Loucy (cell line): ENCODE results near the gene PRM3.

Experiments used
- H2AFZ ChIP-seq: fragments of 200-600 bp; sonication (generic); 2 replicates; pipeline ENCODE4 v1.6.0; 2016; ENCODE audit warnings: antibody characterized with exemption, mild to moderate bottlenecking, low read length, moderate library complexity
- H3F3A ChIP-seq: fragments of 200-600 bp; 2 replicates; pipeline ENCODE4 v1.6.0; 2016; ENCODE audit warnings: antibody characterized with exemption, low read depth, mild to moderate bottlenecking
- H3K27me3 ChIP-seq: fragments of 200-600 bp; sonication (generic); 2 replicates; pipeline ENCODE4 v1.6.1; 2014; ENCODE audit warnings: low read length, mild to moderate bottlenecking; ENCODE audit not compliant: insufficient read depth, poor library complexity, severe bottlenecking
- H3K36me3 ChIP-seq: fragments of 200-600 bp; sonication (generic); 2 replicates; pipeline ENCODE4 v1.6.1; 2016; ENCODE audit warnings: low read length; ENCODE audit not compliant: insufficient read depth
- H3K4me1 ChIP-seq: fragments of 200-600 bp; sonication (generic); 2 replicates; pipeline ENCODE4 v1.5.1; 2014; ENCODE audit warnings: low read length, mild to moderate bottlenecking; ENCODE audit not compliant: insufficient read depth, poor library complexity, severe bottlenecking
- H3K4me2 ChIP-seq: fragments of 200-600 bp; sonication (generic); 2 replicates; pipeline ENCODE4 v1.6.0; 2014; ENCODE audit warnings: antibody characterized with exemption, low read length, low read depth, mild to moderate bottlenecking; ENCODE audit not compliant: poor library complexity, severe bottlenecking
- H3K4me3 ChIP-seq: fragments of 200-600 bp; sonication (generic); 2 replicates; pipeline ENCODE4 v1.5.1; 2014; ENCODE audit warnings: low read length, mild to moderate bottlenecking, mixed read lengths; ENCODE audit not compliant: poor library complexity, severe bottlenecking
- H3K79me2 ChIP-seq: fragments of 200-600 bp; sonication (generic); 2 replicates; pipeline ENCODE4 v1.6.1; 2014; ENCODE audit warnings: low read length; ENCODE audit not compliant: insufficient read depth
- H3K9ac ChIP-seq: fragments of 200-600 bp; sonication (generic); 2 replicates; pipeline ENCODE4 v1.6.0; 2014; ENCODE audit warnings: mild to moderate bottlenecking, low read depth, low read length, moderate library complexity; ENCODE audit not compliant: poor library complexity, severe bottlenecking
- H3K9me2 ChIP-seq: fragments of 200-600 bp; sonication (generic); replicated peaks from 2 replicates; pipeline ENCODE4 v1.6.1; 2016; ENCODE audit warnings: low read depth, low read length, mixed read lengths
- H3K9me3 ChIP-seq: fragments of 200-600 bp; sonication (generic); 2 replicates; pipeline ENCODE4 v1.6.1; 2014; ENCODE audit warnings: mild to moderate bottlenecking, antibody characterized with exemption, low read length, low read depth; ENCODE audit not compliant: insufficient read depth
- H4K20me1 ChIP-seq: fragments of 200-600 bp; sonication (generic); 2 replicates; pipeline ENCODE4 v1.6.0; 2014; ENCODE audit warnings: antibody characterized with exemption, low read length, mild to moderate bottlenecking; ENCODE audit not compliant: insufficient read depth, poor library complexity, severe bottlenecking
- EZH2phosphoT487 ChIP-seq: fragments of 200-600 bp; IDR thresholded peaks from 2 replicates; pipeline ENCODE4 v1.6.1; 2018; ENCODE audit warnings: antibody characterized with exemption, mild to moderate bottlenecking, moderate library complexity, borderline replicate concordance
- TF ChIP-seq, protein P1 (sequence below): fragments of 200-600 bp; sonication (generic); conservative IDR thresholded peaks from 2 replicates; pipeline ENCODE4 v1.5.1; 2014; ENCODE audit warnings: mild to moderate bottlenecking, antibody characterized with exemption, low read length

Gene PRM3

DNA sequence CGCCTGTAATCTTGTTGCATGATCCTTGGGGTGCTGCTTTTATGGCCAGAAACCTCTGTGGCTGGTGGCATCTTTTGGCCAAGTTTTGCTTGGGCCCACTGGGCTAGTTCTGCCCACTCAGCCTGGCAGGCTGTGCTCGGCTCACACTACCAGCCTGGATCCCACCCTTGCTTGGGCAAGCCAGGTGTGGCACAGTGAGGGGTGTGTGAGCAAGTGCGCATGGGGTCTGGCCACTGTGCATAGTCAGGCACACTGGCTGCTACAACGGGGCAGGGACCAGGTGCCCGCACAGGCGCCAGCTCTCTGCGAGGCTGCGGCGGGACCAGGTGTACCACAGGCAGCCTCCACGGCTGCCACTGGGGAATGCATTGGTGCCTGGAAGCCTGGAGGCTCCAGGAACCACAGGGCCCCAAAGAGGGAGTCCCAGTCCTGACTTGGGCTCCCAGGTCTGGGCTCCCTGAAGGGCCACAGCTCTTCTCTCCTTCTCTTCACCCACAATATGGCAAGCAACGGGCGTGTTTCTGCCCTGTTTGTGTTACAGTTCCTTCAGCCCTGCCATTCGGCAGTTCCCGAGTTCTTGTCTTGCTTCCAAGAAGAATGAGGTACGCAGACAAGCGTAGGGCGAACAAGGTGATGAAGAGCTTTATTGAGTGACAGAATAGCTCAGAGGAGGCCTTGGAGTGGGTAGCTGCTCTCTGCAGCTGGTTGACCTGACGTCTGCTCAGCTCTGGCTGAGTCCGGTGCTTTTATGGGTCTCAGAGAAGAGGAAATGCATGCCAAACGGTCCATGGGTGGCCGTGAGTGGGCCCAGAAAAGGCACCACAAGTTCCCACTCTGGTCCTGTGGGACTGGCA is 34.4 kb upstream of the PRM3 start:
- no peaks in the 10 kb centered on the region for H3K36me3 ChIP-seq
- H3F3A ChIP-seq: no peaks in the 10 kb centered on the region
- H4K20me1 ChIP-seq: no peaks in the 10 kb centered on the region
- H3K9me3 ChIP-seq: no peaks in the 10 kb centered on the region
- H3K4me3 ChIP-seq: no peak overlapping the region
- no peaks in the 10 kb centered on the region for H3K27me3 ChIP-seq
- H3K79me2 ChIP-seq: no peaks in the 10 kb centered on the region
- H3K9me2 ChIP-seq: no peaks in the 10 kb centered on the region
- no peak overlapping the region for H2AFZ ChIP-seq
- H3K9ac ChIP-seq: no peak overlapping the region
- TF ChIP-seq, protein P1, sequence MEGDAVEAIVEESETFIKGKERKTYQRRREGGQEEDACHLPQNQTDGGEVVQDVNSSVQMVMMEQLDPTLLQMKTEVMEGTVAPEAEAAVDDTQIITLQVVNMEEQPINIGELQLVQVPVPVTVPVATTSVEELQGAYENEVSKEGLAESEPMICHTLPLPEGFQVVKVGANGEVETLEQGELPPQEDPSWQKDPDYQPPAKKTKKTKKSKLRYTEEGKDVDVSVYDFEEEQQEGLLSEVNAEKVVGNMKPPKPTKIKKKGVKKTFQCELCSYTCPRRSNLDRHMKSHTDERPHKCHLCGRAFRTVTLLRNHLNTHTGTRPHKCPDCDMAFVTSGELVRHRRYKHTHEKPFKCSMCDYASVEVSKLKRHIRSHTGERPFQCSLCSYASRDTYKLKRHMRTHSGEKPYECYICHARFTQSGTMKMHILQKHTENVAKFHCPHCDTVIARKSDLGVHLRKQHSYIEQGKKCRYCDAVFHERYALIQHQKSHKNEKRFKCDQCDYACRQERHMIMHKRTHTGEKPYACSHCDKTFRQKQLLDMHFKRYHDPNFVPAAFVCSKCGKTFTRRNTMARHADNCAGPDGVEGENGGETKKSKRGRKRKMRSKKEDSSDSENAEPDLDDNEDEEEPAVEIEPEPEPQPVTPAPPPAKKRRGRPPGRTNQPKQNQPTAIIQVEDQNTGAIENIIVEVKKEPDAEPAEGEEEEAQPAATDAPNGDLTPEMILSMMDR: no peak
- no peak for TF ChIP-seq EZH2phosphoT487
- no peak overlapping the region for H3K4me2 ChIP-seq
- peaks cover 36% of the 10 kb centered on the region for H3K4me1 ChIP-seq

DNA sequence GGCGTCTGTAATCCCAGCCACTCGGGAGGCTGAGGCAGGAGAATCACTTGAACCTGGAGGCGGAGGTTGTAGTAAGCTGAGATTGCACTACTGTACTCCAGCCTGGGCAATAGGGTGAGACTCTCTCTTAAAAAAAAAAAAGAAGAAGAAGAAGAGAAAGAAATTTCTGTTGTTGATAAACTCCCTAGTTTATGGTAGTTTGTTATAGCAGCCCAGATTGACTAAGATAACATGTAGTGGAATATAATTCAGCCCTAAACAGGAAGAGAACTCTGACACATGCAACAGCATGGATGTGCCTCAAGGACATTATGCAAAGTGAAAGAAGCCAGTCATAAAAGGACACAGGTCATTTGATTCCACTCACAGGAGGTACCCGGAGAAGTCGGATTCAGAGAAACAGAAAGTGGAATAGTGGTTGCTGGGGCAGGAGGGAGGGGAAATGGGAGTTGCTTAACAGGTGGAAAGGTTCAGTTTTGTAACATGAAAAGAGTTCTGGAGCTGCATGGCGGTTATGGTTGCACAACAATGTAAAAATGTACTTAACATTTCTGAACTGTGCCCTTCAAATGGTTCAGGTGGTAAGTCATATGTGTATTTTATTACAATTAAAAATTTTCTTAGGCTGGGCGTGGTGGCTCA is 33.7 kb upstream of the PRM3 start:
- no peak overlapping the region for H3K9ac ChIP-seq
- H3K4me3 ChIP-seq: no peak overlapping the region
- H4K20me1 ChIP-seq: no peaks in the 10 kb centered on the region
- H3F3A ChIP-seq: no peaks in the 10 kb centered on the region
- H3K79me2 ChIP-seq: no peaks in the 10 kb centered on the region
- no peaks in the 10 kb centered on the region for H3K9me3 ChIP-seq
- peaks cover 28% of the 10 kb centered on the region for H3K4me1 ChIP-seq
- H3K27me3 ChIP-seq: no peaks in the 10 kb centered on the region
- H3K9me2 ChIP-seq: no peaks in the 10 kb centered on the region
- no peak overlapping the region for H2AFZ ChIP-seq
- no peaks in the 10 kb centered on the region for H3K36me3 ChIP-seq
- TF ChIP-seq, protein P1: no peak
- no peak for TF ChIP-seq EZH2phosphoT487
- no peak overlapping the region for H3K4me2 ChIP-seq

DNA sequence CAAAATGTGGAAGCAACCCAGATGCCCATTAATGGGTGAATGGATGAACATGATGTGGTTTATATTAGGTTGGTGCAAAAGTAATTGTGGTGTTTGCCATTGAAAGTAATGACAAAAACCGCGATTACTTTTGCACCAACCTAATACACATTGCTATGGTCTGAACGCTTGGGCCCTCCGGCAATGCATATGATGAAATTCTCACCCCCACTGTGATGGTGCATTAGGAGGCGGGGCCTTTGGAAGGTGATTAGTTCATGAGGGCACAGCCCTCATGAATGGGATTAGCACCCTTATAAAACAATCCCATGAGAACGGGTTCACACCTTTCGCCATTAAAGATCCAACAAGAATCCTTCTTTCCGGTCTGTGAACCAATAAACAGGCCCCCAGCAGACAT is 33.0 kb upstream of the PRM3 start:
- no peak for TF ChIP-seq EZH2phosphoT487
- TF ChIP-seq, protein P1: no peak
- H3K79me2 ChIP-seq: no peaks in the 10 kb centered on the region
- no peak overlapping the region for H3K4me2 ChIP-seq
- peaks cover 24% of the 10 kb centered on the region for H3K4me1 ChIP-seq
- H2AFZ ChIP-seq: no peak overlapping the region
- H3K9ac ChIP-seq: no peak overlapping the region
- H3K9me3 ChIP-seq: no peaks in the 10 kb centered on the region
- H3K27me3 ChIP-seq: no peaks in the 10 kb centered on the region
- no peaks in the 10 kb centered on the region for H3K9me2 ChIP-seq
- no peaks in the 10 kb centered on the region for H4K20me1 ChIP-seq
- no peak overlapping the region for H3K4me3 ChIP-seq
- H3K36me3 ChIP-seq: no peaks in the 10 kb centered on the region
- no peaks in the 10 kb centered on the region for H3F3A ChIP-seq
